Endothelial cell of umbilical vein (primary cell): Measurements from ENCODE around the gene KRTAP5-1. TPM values are rescaled to one million over a fixed set of nuclear protein-coding genes. Genes with fewer than 3 reads are reported as not detected.

Source experiments
- BruUV-seq: library from RNA; stranded (reverse); fragments of 400-500 nt; replicated peaks from 2 replicates; lab custom pipeline; 2021; lab: Mats Ljungman, UMichigan
- CTCF ChIA-PET: fragments of 300-600, 350-600 bp; sonication (Branson Sonifier 250); formaldehyde crosslinking; loops from one replicate; lab custom pipeline; 2021; ENCODE audit warnings: antibody characterized with exemption, inconsistent platforms; lab: Charles Lee
- POLR2A ChIA-PET: fragments of 300-600, 350-600 bp; sonication (Branson Sonifier 250); formaldehyde crosslinking; loops from one replicate; lab custom pipeline; 2021; ENCODE audit warnings: antibody characterized with exemption, inconsistent platforms; lab: Charles Lee
- DNase-seq: peaks from one replicate; pipeline ENCODE4 v3.0.0-alpha.2; 2011; ENCODE audit warnings: low read depth, low spot score
- FAIRE-seq: peaks from 2 replicates; lab custom pipeline; 2011; peaks lifted over from hg19 to GRCh38; lab: Jason Lieb, UNC
- H2AFZ ChIP-seq: 2 replicates; pipeline ENCODE4 v1.6.0; 2012; ENCODE audit warnings: low read depth, low read length, control low read depth, inconsistent platforms
- H3K27ac ChIP-seq: 2 replicates; pipeline ENCODE4 v1.5.1; 2011; ENCODE audit warnings: low read depth, mild to moderate bottlenecking, control low read depth, low read length, moderate library complexity; ENCODE audit not compliant: insufficient read depth
- H3K27me3 ChIP-seq, 2 experiments: 2 replicates each; pipeline versions ENCODE4 v1.6.0 to v1.6.1; 2011; ENCODE audit warnings: low read length in 2 of 2, mixed read lengths in 1 of 2; ENCODE audit not compliant: control insufficient read depth in 2 of 2, insufficient read depth in 2 of 2
- H3K36me3 ChIP-seq, 2 experiments: 2 replicates in 1 of 2; 3 replicates in 1 of 2; pipeline ENCODE4 v1.5.1; 2011; ENCODE audit warnings: low read length in 2 of 2, mild to moderate bottlenecking in 1 of 2, moderate library complexity in 1 of 2; ENCODE audit not compliant: control insufficient read depth in 2 of 2, insufficient read depth in 2 of 2; ENCODE audit errors: extremely low read depth in 1 of 2
- H3K4me1 ChIP-seq: 3 replicates; pipeline ENCODE4 v1.5.1; 2011; ENCODE audit warnings: mild to moderate bottlenecking, low read length; ENCODE audit not compliant: control insufficient read depth, insufficient read depth; ENCODE audit errors: extremely low read depth
- H3K4me2 ChIP-seq: 2 replicates; pipeline ENCODE4 v1.6.1; 2011; ENCODE audit warnings: low read length, control low read depth, mixed read lengths; ENCODE audit not compliant: insufficient read depth
- H3K4me3 ChIP-seq, 3 experiments: fragments of 200-600 bp in 1 of 3; sonication (generic), shearing (Covaris generic) in 1 of 3; replicated peaks in 1 of 3; 2 replicates each; pipeline ENCODE4 v1.5.1; 2011 to 2016; ENCODE audit warnings: control low read depth in 3 of 3, low read length in 3 of 3, mild to moderate bottlenecking in 2 of 3, inconsistent platforms in 1 of 3, low read depth in 1 of 3, moderate library complexity in 1 of 3; ENCODE audit not compliant: insufficient read depth in 1 of 3
- H3K79me2 ChIP-seq: 2 replicates; pipeline ENCODE4 v1.6.0; 2012; ENCODE audit warnings: low read length, inconsistent platforms; ENCODE audit not compliant: control insufficient read depth, insufficient read depth
- H3K9ac ChIP-seq: replicated peaks from 2 replicates; pipeline ENCODE3; 2011; ENCODE audit warnings: low read length, control low read depth; ENCODE audit not compliant: insufficient read depth; ENCODE audit errors: extremely low read depth
- H3K9me1 ChIP-seq: replicated peaks from 3 replicates; pipeline ENCODE4 v1.6.0; 2011; ENCODE audit warnings: mild to moderate bottlenecking, low read length; ENCODE audit not compliant: control insufficient read depth, insufficient read depth; ENCODE audit errors: extremely low read depth
- H3K9me3 ChIP-seq: replicated peaks from 2 replicates; pipeline ENCODE4 v1.5.1; 2012; ENCODE audit warnings: low read length, inconsistent platforms; ENCODE audit not compliant: control insufficient read depth, insufficient read depth
- H4K20me1 ChIP-seq: replicated peaks from 2 replicates; pipeline ENCODE3; 2011; ENCODE audit warnings: mild to moderate bottlenecking, low read length; ENCODE audit not compliant: control insufficient read depth, insufficient read depth; ENCODE audit errors: extremely low read depth
- EZH2 ChIP-seq: IDR thresholded peaks from 2 replicates; pipeline ENCODE4 v1.6.1; 2012; ENCODE audit warnings: borderline replicate concordance, low read depth, mild to moderate bottlenecking, moderate library complexity, low read length, inconsistent platforms; ENCODE audit not compliant: severe bottlenecking
- FOS ChIP-seq: IDR thresholded peaks from 2 replicates; pipeline ENCODE4 v1.6.1; 2011; ENCODE audit warnings: mild to moderate bottlenecking, low read length, moderate library complexity, borderline replicate concordance; ENCODE audit not compliant: insufficient read depth
- GATA2 ChIP-seq: IDR thresholded peaks from 2 replicates; pipeline ENCODE4 v1.7.0; 2011; ENCODE audit warnings: low read depth, mild to moderate bottlenecking, moderate library complexity, mixed read lengths, low read length; ENCODE audit not compliant: insufficient read length, insufficient read depth
- JUN ChIP-seq: IDR thresholded peaks from 2 replicates; pipeline ENCODE4 v1.6.1; 2011; ENCODE audit warnings: borderline replicate concordance, low read depth; ENCODE audit not compliant: insufficient read length, insufficient read depth
- MYC ChIP-seq: IDR thresholded peaks from one replicate; pipeline ENCODE4 v1.6.1; 2011; ENCODE audit warnings: mild to moderate bottlenecking, low read depth, low read length
- POLR2A ChIP-seq: IDR thresholded peaks from 2 replicates; pipeline ENCODE4 v1.6.1; 2012; ENCODE audit warnings: low read depth, mild to moderate bottlenecking, control low read depth, low read length
- POLR2AphosphoS5 ChIP-seq: IDR thresholded peaks from 2 replicates; pipeline ENCODE4 v1.6.1; 2012; ENCODE audit warnings: low read depth, mild to moderate bottlenecking, control low read depth, low read length, moderate library complexity; ENCODE audit not compliant: insufficient read depth
- dilution Hi-C: fragments of 300-500 bp; cut with MboI; formaldehyde crosslinking; loops from one replicate; pipeline ENCODE4 v1.15.0; 2019; ENCODE audit warnings: low sequenced_read_pairs; ENCODE audit not compliant: extremely low pct_ligation_motif_present
- intact Hi-C: fragments of 100-400 bp; cut with micrococcal nuclease; formaldehyde crosslinking; loops from one replicate; pipeline ENCODE4 v1.10.0; 2022
- polyA plus RNA-seq, 4 experiments: library from polyadenylated mRNA; depleted of rRNA in 3 of 4; stranded (reverse) in 3 of 4; unstranded in 1 of 4; fragments of >200 nt; gene quantifications; 2 replicates each; pipeline versions ENCODE4 v1.2.1 to v1.2.3, GENCODE V29; 2011 to 2012; ENCODE audit warnings: missing spikeins in 1 of 4
- total RNA-seq: library from RNA; stranded (reverse); gene quantifications from 2 replicates; pipeline ENCODE4 v1.2.3, GENCODE V29; 2021
- TF ChIP-seq, protein P1 (sequence below): IDR thresholded peaks from 2 replicates; pipeline ENCODE4 v1.6.1; 2011; ENCODE audit not compliant: insufficient read depth, insufficient read length

KRTAP5-1 gene
- total and polyA plus RNA-seq, 2 donors (not counting 3 experiments of a cell fraction or from before 2014, with no cell fraction given): not detected

DNA sequence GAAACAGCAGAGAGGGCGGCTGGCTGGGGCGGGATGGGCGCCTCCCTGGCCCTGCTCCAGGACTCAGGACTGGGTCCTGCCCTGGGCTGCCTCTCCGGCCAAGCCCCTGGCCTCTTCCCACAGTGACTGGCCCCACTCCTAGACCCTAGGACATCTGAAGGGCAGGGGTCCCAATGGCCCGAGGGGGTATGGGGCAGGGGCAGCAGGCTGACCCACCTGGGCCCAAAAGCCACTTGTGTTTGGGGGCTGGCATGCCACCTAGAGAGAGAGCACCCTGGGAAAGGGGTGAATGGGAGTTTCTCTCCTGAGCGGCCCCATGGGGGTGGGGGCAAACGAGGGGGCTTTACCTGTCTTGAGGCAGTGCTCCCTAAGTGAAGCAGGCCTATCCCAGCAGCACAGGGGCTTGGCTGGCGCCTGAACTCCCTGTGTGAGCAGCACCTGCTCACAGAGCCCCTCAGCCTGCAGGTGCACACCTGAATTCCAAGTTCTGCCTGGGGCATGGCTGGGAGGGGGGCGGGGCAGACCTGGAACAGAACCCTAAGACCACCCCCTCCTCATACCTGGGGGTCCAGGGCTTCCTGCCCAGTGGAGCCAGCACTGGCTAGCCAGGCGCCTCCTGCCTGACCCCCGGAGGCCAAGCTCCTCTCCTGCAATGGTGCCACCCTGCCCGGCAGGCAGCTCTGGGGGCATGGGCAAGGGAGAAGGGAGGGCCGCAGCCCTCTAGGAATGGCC is 29.9 kb downstream of the KRTAP5-1 start:
- POLR2A ChIA-PET: no interaction called here
- no peak overlapping the region for H3K27ac ChIP-seq
- no peak overlapping the region for H3K4me2 ChIP-seq
- intact Hi-C loops (no loop called here), dilution Hi-C loops (no loop called here)
- H4K20me1 ChIP-seq: no peaks in the 10 kb centered on the region
- H3K27me3 ChIP-seq: no peaks in the 10 kb centered on the region
- no peak overlapping the region for H2AFZ ChIP-seq
- no peak for TF ChIP-seq POLR2A
- no peak for TF ChIP-seq GATA2
- TF ChIP-seq, protein P1, sequence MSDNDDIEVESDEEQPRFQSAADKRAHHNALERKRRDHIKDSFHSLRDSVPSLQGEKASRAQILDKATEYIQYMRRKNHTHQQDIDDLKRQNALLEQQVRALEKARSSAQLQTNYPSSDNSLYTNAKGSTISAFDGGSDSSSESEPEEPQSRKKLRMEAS: no peak
- no peak for TF ChIP-seq POLR2AphosphoS5
- no peak for TF ChIP-seq FOS
- TF ChIP-seq EZH2: no peak
- no peak for TF ChIP-seq MYC
- TF ChIP-seq JUN: no peak
- FAIRE-seq (no peak), DNase-seq (no peak)
- H3K9me3 ChIP-seq: no peaks in the 10 kb centered on the region
- no peak overlapping the region for H3K9ac ChIP-seq
- no peak overlapping the region for H3K4me3 ChIP-seq
- peaks cover 0 to 3% of the 10 kb centered on the region in 2 experiments for H3K36me3 ChIP-seq
- no peaks in the 10 kb centered on the region for H3K79me2 ChIP-seq
- CTCF ChIA-PET: interaction anchor here (0.7 to 1.9 kb wide), 3 partner anchors 8 to 40 kb away, joined by 3 to 5 read pairs (median 3); no protein-coding TSS in a partner anchor
- no peaks in the 10 kb centered on the region for H3K9me1 ChIP-seq
- H3K4me1 ChIP-seq: no peaks in the 10 kb centered on the region
- no TSS peak for BruUV-seq
